D721Med (cell line): ENCODE data around the gene SLC6A6.

Experiments
- DNase-seq: peaks from one replicate; pipeline ENCODE4 v3.0.0; 2011; ENCODE audit warnings: low spot score; ENCODE audit not compliant: insufficient read length
- FAIRE-seq: peaks from 2 replicates; lab custom pipeline; 2011; peaks lifted over from hg19 to GRCh38; lab: Jason Lieb, UNC
- CTCF ChIP-seq: IDR thresholded peaks from 2 replicates; pipeline ENCODE4 v1.5.1; 2012; ENCODE audit warnings: mild to moderate bottlenecking, control low read depth; ENCODE audit not compliant: insufficient read depth; ENCODE audit errors: missing control alignments

The SLC6A6 gene

GRCh38 chr3:14438262-14438661 is 35.9 kb downstream of the SLC6A6 start:
- DNase-seq (no peak), FAIRE-seq (no peak)
- TF ChIP-seq CTCF = no peak

- no peak for TF ChIP-seq CTCF
- DNase-seq = no peak
- FAIRE-seq = no peak
These were observed 36.5 kb downstream of the SLC6A6 start for GRCh38 chr3:14438929-14439328.

- FAIRE-seq = no peak
- TF ChIP-seq CTCF = no peak
- no peak for DNase-seq
These were observed 37.2 kb downstream of the SLC6A6 start for GRCh38 chr3:14439501-14440167.

- no peak for TF ChIP-seq CTCF
- FAIRE-seq = no peak
These were observed 37.7 kb downstream of the SLC6A6 start for GRCh38 chr3:14440168-14440518.

GRCh38 chr3:14440531-14441239 is 38.3 kb downstream of the SLC6A6 start:
- no peak for FAIRE-seq
- DNase-seq = no peak
- TF ChIP-seq CTCF = no peak

More at GRCh38 chr3:14440168-14440518, 37.7 kb downstream of the SLC6A6 start:
- DNase-seq = no peak

GRCh38 chr3:14441240-14441919 is 39.0 kb downstream of the SLC6A6 start:
- FAIRE-seq (no peak), DNase-seq (no peak)
- TF ChIP-seq CTCF = no peak
